K562 (cell line): ENCODE results near the gene PCDHGA4. TPM values are rescaled to one million over a fixed set of nuclear protein-coding genes. Genes with fewer than 3 reads are reported as not detected.

Experiments
- ATAC-seq: fragments of 200-7000 bp; cut with Tn5 transposase; 3 replicates; pipeline ENCODE4 v1.9.1; 2020; ENCODE audit warnings: moderate library complexity
- BruUV-seq: library from RNA; stranded (reverse); fragments of 400-500 nt; replicated peaks from 2 replicates; lab custom pipeline; 2021; lab: Mats Ljungman, UMichigan
- CTCF ChIA-PET: fragments of 300-600 bp; formaldehyde crosslinking; extraction: SDS; loops from one replicate; lab custom pipeline; 2021; ENCODE audit warnings: low intra/inter-chr PET ratio; lab: Yijun Ruan, JAX
- POLR2A ChIA-PET: fragments of 300-600, 350-650 bp; sonication (Branson Sonifier 250); formaldehyde crosslinking; extraction: SDS; loops from one replicate; lab custom pipeline; 2021; ENCODE audit warnings: antibody characterized with exemption, inconsistent platforms; lab: Yijun Ruan, JAX
- DNase-seq, 4 experiments: peaks; one replicate each; pipeline versions ENCODE4 v3.0.0 to v3.0.0-alpha.2; 2011 to 2018; ENCODE audit warnings: low spot score in 3 of 4, mixed read lengths in 3 of 4; ENCODE audit errors: extremely low read depth in 1 of 4
- FAIRE-seq: peaks from 2 replicates; lab custom pipeline; 2011; peaks lifted over from hg19 to GRCh38; lab: Jason Lieb, UNC
- H2AFZ ChIP-seq: 2 replicates; pipeline ENCODE4 v1.6.0; 2011; ENCODE audit warnings: low read depth, low read length, control low read depth, inconsistent platforms
- H3K27ac ChIP-seq: fragments of 200-600 bp; 3 replicates; pipeline ENCODE4 v1.8.0; 2011; ENCODE audit warnings: low read depth, mild to moderate bottlenecking, control low read depth, inconsistent platforms, low read length, moderate library complexity, mixed read lengths; ENCODE audit errors: extremely low read depth
- H3K27me3 ChIP-seq, 2 experiments: fragments of 300-600 bp in 1 of 2; 2 replicates in 1 of 2; 3 replicates in 1 of 2; pipeline versions ENCODE4 v1.6.0 to v1.8.0; 2011; ENCODE audit warnings: inconsistent platforms in 2 of 2, low read length in 2 of 2, mild to moderate bottlenecking in 1 of 2, mixed read lengths in 1 of 2, moderate library complexity in 1 of 2; ENCODE audit not compliant: control insufficient read depth in 2 of 2, insufficient read depth in 2 of 2
- H3K36me3 ChIP-seq: fragments of 300-600 bp; 3 replicates; pipeline ENCODE4 v1.8.0; 2011; ENCODE audit warnings: mild to moderate bottlenecking, low read length, inconsistent platforms; ENCODE audit not compliant: control insufficient read depth, insufficient read depth
- H3K4me1 ChIP-seq, 2 experiments: fragments of 200-600 bp in 1 of 2; replicated peaks in 1 of 2; 2 replicates in 1 of 2; 3 replicates in 1 of 2; pipeline versions ENCODE4 v1.5.1 to v1.8.0; 2011; ENCODE audit warnings: inconsistent platforms in 2 of 2, low read length in 2 of 2, mild to moderate bottlenecking in 1 of 2, mixed read lengths in 1 of 2, moderate library complexity in 1 of 2; ENCODE audit not compliant: control insufficient read depth in 2 of 2, insufficient read depth in 2 of 2
- H3K4me2 ChIP-seq: 2 replicates; pipeline ENCODE4 v1.6.1; 2011; ENCODE audit warnings: low read length, control low read depth, inconsistent platforms, mixed read lengths; ENCODE audit not compliant: insufficient read depth
- H3K4me3 ChIP-seq: fragments of 200-600 bp; sonication (generic), shearing (Covaris generic); 2 replicates; pipeline ENCODE4 v1.5.1; 2016; ENCODE audit warnings: control low read depth, inconsistent platforms
- H3K79me2 ChIP-seq: fragments of 200-600 bp; 3 replicates; pipeline ENCODE4 v1.8.0; 2011; ENCODE audit warnings: low read length, inconsistent platforms; ENCODE audit not compliant: control insufficient read depth, insufficient read depth
- H3K9ac ChIP-seq, 2 experiments: 2 replicates each; pipeline versions ENCODE4 v1.6.0 to v1.6.1; 2011; ENCODE audit warnings: low read depth in 2 of 2, low read length in 2 of 2, control low read depth in 1 of 2, inconsistent platforms in 1 of 2, mild to moderate bottlenecking in 1 of 2, mixed read lengths in 1 of 2; ENCODE audit not compliant: insufficient read depth in 1 of 2
- H3K9me1 ChIP-seq: one replicate; pipeline ENCODE4 v1.6.0; 2011; ENCODE audit warnings: inconsistent platforms, mild to moderate bottlenecking, low read length, moderate library complexity; ENCODE audit not compliant: control insufficient read depth, insufficient read depth
- H3K9me3 ChIP-seq: replicated peaks from 2 replicates; pipeline ENCODE4 v1.5.1; 2011; ENCODE audit warnings: low read depth, low read length, inconsistent platforms; ENCODE audit not compliant: control insufficient read depth, insufficient read depth
- H4K20me1 ChIP-seq: replicated peaks from 2 replicates; pipeline ENCODE4 v1.6.1; 2011; ENCODE audit warnings: low read length, inconsistent platforms, mixed read lengths; ENCODE audit not compliant: control insufficient read depth, insufficient read depth
- ATF7 ChIP-seq: fragments of 450-650 bp; IDR thresholded peaks from 2 replicates; pipeline ENCODE4 v1.7.1; 2014; ENCODE audit warnings: mild to moderate bottlenecking, moderate library complexity
- GATA2 ChIP-seq: sonication (generic); formaldehyde crosslinking; IDR thresholded peaks from 2 replicates; pipeline ENCODE4 v1.4.0; 2020; ENCODE audit warnings: mild to moderate bottlenecking, missing genetic modification reagents
- HLTF ChIP-seq: fragments of 450-650 bp; IDR thresholded peaks from 2 replicates; pipeline ENCODE4 v1.6.1; 2016
- HNRNPUL1 ChIP-seq: fragments of 200-400 bp; formaldehyde crosslinking; IDR thresholded peaks from 2 replicates; pipeline ENCODE4 v1.6.1; 2017; ENCODE audit warnings: low read length
- NCOA1 ChIP-seq: fragments of 450-650 bp; IDR thresholded peaks from 2 replicates; pipeline ENCODE4 v1.6.1; 2016; ENCODE audit warnings: low read depth
- NEUROD1 ChIP-seq: fragments of 150-350 bp; IDR thresholded peaks from 2 replicates; pipeline ENCODE4 v1.6.1; 2014; ENCODE audit warnings: borderline replicate concordance, low read length, low read depth; ENCODE audit not compliant: partially characterized antibody
- PREB ChIP-seq: sonication (generic); formaldehyde crosslinking; IDR thresholded peaks from 2 replicates; pipeline ENCODE4 v1.8.1; 2023; ENCODE audit warnings: mild to moderate bottlenecking, missing genetic modification reagents
- RBM34 ChIP-seq: fragments of 200-400 bp; formaldehyde crosslinking; IDR thresholded peaks from 2 replicates; pipeline ENCODE4 v1.6.1; 2018; ENCODE audit warnings: low read length, borderline replicate concordance; ENCODE audit not compliant: insufficient read depth
- SIN3B ChIP-seq: fragments of 450-650 bp; IDR thresholded peaks from 2 replicates; pipeline ENCODE4 v1.6.1; 2017; ENCODE audit warnings: low read depth, mild to moderate bottlenecking, moderate library complexity
- ZNF444 ChIP-seq: fragments of 250-450 bp; sonication (Bioruptor Pico); IDR thresholded peaks from 2 replicates; pipeline ENCODE4 v1.4.0; 2020; ENCODE audit warnings: mild to moderate bottlenecking, moderate library complexity
- ZNF77 ChIP-seq: fragments of 250-450 bp; sonication (Bioruptor Pico); IDR thresholded peaks from 2 replicates; pipeline ENCODE4 v1.5.0; 2020
- WGBS: fragments of 100-300 bp; shearing (Covaris generic); methylation state at CpG from one replicate; pipeline ENCODE4 v1.1.6; 2016; ENCODE audit warnings: low coverage, mixed read lengths; ENCODE audit not compliant: insufficient coverage; ENCODE audit errors: missing lambda C conversion rate; 5-methylcytosine and 5-hydroxymethylcytosine counted together
- in situ Hi-C: fragments of 300-500 bp; cut with MboI; formaldehyde crosslinking; loops from 4 replicates; pipeline ENCODE4 v1.15.0; 2018; ENCODE audit warnings: inconsistent platforms, mixed read lengths
- intact Hi-C: fragments of 100-400 bp; cut with micrococcal nuclease; formaldehyde crosslinking; loops from 2 replicates; pipeline ENCODE4 v1.14.2; 2022
- polyA plus RNA-seq, 8 experiments: library from polyadenylated mRNA; depleted of rRNA in 4 of 8; stranded (reverse) in 5 of 8; unstranded in 3 of 8; fragments of >200 nt; fragmentation: Nextera tagmentation in 2 of 8; fragmentation: Illumina TruSeq in 1 of 8; extraction: Ambion mirVana in 2 of 8; extraction: Trizol in 1 of 8; gene quantifications; 2 replicates each; pipeline versions ENCODE4 v1.2.1 to v1.2.3, GENCODE V29; 2011 to 2014; ENCODE audit warnings: inconsistent platforms in 1 of 8, missing spikeins in 1 of 8
- total RNA-seq, 7 experiments: library from RNA; depleted of rRNA in 6 of 7; stranded (reverse); fragments of >200 nt in 6 of 7; fragmentation: Illumina TruSeq in 2 of 7; extraction: Trizol in 2 of 7; gene quantifications; 2 replicates each; pipeline versions ENCODE4 v1.2.1 to v1.2.3, GENCODE V29; 2011 to 2021; ENCODE audit warnings: low replicate concordance in 1 of 7
- TF ChIP-seq, protein P1 (sequence below): sonication (generic); formaldehyde crosslinking; IDR thresholded peaks from 2 replicates; pipeline ENCODE4 v1.9.0; 2022; ENCODE audit warnings: mild to moderate bottlenecking, missing genetic modification reagents

The PCDHGA4 gene
- total and polyA plus RNA-seq, 9 of the 15 experiments (the other 6 are each of a cell fraction or from before 2014, with no cell fraction given) = 0.12 to 0.40 (median 0.36) TPM; not detected in 2

DNA sequence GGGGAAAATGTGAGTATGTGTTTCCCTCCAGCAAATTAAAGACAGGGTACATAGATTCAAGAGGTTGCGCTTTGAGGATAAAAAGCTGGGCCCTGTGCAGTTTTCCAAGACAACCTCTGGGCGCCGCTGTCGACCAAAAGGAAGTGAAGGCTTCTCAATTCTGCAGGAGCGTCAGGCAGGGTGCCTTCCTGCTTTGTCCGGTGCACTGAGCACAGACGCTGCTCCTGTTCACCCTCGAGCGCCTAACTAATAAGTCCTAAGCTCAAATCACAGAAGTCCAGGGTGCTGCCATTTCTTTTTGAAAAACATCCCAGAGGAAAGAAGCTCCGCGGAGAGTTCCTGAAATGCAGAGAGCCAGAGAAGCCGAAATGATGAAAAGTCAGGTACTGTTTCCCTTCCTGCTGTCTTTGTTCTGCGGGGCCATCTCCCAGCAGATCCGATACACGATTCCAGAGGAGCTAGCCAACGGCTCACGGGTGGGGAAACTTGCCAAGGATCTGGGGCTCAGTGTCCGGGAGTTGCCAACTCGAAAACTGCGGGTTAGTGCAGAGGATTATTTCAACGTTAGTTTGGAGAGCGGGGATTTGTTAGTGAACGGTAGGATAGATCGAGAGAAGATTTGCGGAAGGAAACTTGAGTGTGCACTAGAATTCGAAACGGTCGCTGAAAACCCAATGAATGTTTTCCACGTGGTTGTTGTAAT is 4.8 kb upstream of the PCDHGA4 start, which contains the start of gene PCDHGB1 (continued):
- TF ChIP-seq PREB (no peak), GATA2 (CRISPR knock-in tag) (no peak), RBM34 (no peak), ATF7 (no peak), NCOA1 (no peak)

- CTCF ChIA-PET = no interaction called here
- in situ Hi-C loops = no loop called here
- no TSS peak for BruUV-seq
- TF ChIP-seq NEUROD1 (no peak), SIN3B (no peak), HNRNPUL1 (no peak), HLTF (no peak), ZNF77 (no peak), ZNF444 (CRISPR knock-in tag) (no peak)
- TF ChIP-seq, protein P1, sequence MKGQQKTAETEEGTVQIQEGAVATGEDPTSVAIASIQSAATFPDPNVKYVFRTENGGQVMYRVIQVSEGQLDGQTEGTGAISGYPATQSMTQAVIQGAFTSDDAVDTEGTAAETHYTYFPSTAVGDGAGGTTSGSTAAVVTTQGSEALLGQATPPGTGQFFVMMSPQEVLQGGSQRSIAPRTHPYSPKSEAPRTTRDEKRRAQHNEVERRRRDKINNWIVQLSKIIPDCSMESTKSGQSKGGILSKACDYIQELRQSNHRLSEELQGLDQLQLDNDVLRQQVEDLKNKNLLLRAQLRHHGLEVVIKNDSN = no peak
Observed at GRCh38 chr5:141351591-141351990, 3.2 kb upstream of the PCDHGA4 start.

More at GRCh38 chr5:141351591-141351990, 3.2 kb upstream of the PCDHGA4 start:
- H3K36me3 ChIP-seq = no peaks in the 10 kb centered on the region
- H3K9me3 ChIP-seq = no peaks in the 10 kb centered on the region
- H2AFZ ChIP-seq = no peak overlapping the region
- H3K4me1 ChIP-seq = peaks cover 3 to 5% of the 10 kb centered on the region in 2 experiments; a peak in 3 of 5 replicates
- H3K4me2 ChIP-seq = no peak overlapping the region
- H3K27ac ChIP-seq = no peak overlapping the region
- H3K9ac ChIP-seq = no peak overlapping the region
- POLR2A ChIA-PET = no interaction called here
- H3K9me1 ChIP-seq = no peaks in the 10 kb centered on the region
- intact Hi-C loops = no loop called here
- 52% methylated on average over 24 of the region's 36 CpGs for WGBS
- no peak for DNase-seq
- H3K79me2 ChIP-seq = no peaks in the 10 kb centered on the region
- H3K27me3 ChIP-seq = peaks cover 0 to 13% of the 10 kb centered on the region in 2 experiments; a peak in 3 of 5 replicates
- H4K20me1 ChIP-seq = no peaks in the 10 kb centered on the region
- no peak for FAIRE-seq
- H3K4me3 ChIP-seq = no peak overlapping the region
- no peak for ATAC-seq
